ENCODE data around the gene SF3B4. TPM values are rescaled to one million over a fixed set of nuclear protein-coding genes. Genes with fewer than 3 reads are reported as not detected.

The SF3B4 gene
- polyA plus RNA-seq, 1 donor = 84.7 TPM

DNA sequence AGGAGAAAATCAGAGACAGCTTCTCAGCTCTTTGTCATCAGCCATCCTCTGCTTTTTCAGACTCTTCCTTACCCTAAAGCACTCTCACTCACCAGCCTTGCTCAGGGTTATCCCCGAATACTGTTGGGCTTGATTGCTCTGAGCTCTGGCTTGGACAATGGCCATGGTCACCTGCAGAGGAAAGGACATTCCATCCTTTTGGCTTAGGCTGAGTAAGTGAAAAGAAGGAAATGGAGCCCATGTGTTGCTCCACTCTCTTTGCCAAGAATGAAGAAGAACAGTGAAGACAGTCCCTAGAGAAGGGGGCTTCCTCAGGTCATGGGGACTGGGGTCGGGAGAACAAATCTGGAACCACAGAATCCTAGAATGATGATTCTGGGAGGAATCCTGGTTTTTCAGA, 6.8 kb upstream of the SF3B4 start:
- no peak for DNase-seq

DNA sequence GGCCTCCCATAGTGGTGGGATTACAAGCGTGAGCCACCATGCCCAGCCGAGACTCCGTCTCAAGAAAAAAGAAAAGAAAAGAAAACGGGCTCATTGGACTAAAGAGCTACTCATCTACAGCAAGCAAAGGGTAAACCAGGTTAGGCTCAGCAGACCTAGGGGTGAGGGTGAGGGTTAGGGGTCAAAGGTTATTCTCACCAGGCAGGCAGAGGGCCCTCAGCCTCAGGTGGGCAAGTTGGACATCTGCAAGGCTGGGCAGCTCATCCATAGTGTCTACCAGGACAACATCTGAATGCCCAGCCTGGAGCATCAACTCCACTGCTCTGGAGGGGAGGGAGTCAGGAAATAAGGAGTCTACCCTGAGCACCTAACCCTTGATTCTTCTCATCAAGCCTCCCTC, 5.6 kb upstream of the SF3B4 start:
- no peak for DNase-seq

DNA sequence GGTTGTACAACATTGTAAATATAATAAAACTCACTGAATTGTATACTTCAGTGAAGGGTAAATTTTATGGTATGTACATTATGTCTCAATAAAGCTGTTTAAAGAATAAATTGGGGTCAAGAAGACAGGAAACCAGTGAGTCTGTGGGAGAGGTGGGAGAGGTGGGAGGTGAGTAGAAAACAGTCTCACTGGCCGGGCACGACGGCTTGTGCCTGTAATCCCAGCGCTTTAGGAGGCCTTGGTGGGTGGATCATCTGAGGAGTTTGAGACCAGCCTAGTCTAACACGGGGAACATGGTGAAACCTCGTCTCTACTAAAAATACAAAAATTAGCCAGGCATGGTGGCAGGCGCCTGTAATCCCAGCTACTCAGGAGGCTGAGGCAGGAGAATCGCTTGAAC, 4.9 kb upstream of the SF3B4 start:
- no peak for DNase-seq

DNA sequence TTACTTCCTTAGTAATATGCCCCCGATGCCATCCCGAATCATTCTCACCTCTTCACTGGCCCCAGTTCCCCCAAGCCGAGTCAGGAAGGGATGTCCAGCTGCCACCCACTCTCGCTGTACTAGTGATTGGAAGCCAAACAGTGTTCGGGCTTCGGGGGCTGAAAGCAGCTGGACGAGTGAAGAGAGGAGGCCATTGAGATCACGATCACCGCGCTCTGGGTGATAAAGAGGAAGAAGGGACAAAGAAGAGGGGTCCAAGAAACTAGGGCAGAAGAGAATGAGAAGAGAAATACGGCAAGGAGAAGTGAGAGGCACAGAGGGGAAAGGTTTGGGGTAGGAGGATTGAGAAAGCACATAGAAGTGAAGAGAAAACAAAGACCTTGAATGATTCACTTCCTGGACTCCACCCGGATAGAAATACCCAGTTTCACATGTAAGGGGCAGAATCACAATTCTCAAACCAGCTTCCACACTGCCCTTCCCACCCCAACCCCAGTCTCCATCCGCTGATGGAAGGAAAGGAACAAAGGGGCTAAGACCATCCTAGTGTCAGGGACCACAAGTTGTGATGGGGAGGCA, 3.7 kb upstream of the SF3B4 start:
- no peak for DNase-seq

DNA sequence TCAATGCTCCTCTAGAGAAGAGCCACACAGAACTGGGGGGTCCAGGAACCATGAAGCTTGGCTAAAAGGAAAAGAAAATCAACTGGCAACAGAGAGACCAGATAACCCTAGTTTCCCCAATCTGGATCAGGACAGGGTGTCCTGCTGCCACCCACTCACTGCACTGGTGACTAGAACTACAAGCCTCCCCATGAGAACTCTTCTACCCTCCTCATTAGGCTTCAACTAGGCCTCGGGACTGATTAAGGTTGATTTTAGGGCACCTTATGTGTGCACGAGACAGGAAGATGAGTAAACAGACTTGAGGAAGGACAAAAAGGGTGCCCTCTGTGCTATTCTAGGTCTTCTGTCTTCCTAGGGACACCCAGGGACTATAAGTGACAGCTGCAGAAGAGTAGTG, 2.3 kb upstream of the SF3B4 start:
- DNase-seq = no peak

DNA sequence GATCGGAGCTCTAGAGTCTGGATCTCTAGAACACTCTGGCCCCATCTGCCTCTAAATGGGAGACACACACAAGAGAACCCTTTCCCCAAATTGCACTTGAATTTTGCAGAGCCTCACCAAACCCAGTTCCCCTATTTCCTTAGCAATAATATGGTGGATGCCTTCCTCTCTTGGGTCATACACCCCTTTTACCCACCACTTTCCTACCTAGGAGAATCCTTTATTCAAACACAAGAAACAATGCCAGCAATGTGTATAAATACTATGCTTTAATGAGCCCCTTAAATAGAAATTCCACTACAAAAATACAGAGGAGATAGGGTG, 760 bp upstream of the SF3B4 start:
- DNase-seq = no peak

DNA sequence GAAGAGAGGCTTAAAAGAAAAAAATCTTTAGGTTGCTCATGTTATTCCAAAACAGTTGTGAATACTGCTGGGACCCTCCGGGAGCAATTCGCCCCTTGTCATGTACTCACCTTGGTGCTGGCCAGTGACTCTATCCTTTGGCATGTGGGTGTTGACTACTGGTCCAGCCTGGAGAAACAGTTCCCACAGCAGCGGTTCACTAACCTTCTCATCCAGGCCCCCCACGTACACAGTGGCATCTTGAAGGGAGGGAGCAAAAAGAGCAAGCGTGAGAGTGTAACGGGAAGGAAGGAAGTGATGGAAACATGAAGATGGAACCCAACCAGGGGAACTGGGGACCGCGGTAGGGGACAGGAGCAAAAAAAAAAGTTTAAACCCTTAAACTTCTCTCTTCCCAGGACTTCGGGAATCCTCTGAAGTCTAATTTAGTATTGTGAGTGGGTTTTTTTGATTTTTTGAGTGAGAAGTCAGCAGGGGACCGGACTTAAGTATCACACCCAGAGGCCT, 494 bp downstream of the SF3B4 start:
- DNase-seq = no peak

DNA sequence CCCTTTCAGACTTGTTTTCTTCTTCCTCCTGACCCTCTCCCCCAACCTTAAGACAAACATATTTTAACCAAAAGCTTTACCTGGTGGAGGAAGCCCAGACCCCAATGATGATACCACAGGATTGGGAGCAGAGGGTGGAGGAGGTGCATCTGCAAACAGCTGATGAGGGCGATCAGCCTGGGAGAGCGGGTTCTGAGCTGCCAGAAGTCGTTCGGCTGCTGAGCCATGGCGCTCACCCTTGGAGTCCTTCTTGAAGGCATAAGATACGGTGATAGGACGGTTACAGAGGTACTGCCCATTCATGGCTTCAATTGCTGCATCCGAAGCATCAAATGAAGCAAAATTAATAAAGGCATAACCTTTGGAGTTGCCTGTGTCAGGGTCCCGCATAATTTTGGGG, 1.3 kb downstream of the SF3B4 start:
- no peak for DNase-seq

DNA sequence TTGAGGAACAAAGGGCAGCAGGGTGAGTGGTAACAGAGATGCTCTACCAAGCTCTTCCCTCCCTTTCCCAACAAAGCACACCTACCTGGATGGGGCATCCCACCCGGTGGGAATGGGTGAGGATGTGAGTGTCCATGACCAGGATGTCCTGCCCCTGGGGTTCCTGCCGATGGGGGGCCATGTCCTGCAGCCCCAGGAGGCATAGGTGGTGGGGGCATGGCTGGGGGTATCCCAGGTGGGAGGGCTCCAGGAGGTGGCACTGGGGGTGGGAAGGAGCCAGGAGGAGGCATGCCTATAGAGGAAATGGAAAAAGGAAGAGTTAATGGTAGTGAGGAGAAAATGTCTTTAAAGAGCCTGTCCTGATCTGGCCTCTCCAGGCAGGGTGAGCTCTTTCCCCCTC, 1.9 kb downstream of the SF3B4 start:
- no peak for DNase-seq

DNA sequence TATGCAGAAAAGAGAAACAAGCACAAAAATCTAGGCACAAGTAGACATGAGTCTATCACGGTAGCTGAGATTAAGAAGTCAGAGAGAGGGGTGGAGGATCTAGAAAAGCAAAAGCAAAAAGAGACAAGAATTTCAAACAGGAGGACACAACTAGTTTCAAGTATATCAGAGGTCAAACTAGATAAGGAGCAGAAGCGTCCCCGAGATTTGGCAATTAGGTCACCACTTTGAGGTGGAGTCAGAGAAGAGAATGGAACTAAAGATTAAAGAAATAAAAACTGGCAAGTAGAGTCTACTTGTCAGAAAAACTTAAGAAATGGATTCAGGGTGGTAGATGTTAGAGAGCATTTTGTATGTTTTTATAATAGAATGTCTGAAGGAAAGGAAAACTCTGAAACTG, 2.3 kb downstream of the SF3B4 start:
- no peak for DNase-seq

DNA sequence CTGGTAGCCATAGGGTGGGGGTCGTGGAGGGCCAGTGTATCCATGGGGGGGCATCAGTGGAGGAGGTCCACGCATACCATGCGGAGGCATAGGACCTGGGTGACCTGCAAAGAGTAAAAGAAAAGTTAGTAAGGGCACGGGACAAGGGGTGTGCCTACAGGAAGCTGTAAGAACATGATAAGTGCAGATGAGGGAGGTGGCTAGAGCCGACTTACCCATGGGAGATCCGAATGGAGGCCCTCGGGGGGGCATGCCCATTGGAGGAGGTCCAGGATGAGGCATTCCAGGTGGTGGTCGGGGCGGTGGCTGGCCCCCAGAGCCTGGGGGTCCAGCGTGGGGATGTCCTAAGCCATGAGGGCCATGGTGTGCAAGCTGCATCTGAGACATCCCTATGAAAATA, 4.0 kb downstream of the SF3B4 start:
- no peak for DNase-seq

DNA sequence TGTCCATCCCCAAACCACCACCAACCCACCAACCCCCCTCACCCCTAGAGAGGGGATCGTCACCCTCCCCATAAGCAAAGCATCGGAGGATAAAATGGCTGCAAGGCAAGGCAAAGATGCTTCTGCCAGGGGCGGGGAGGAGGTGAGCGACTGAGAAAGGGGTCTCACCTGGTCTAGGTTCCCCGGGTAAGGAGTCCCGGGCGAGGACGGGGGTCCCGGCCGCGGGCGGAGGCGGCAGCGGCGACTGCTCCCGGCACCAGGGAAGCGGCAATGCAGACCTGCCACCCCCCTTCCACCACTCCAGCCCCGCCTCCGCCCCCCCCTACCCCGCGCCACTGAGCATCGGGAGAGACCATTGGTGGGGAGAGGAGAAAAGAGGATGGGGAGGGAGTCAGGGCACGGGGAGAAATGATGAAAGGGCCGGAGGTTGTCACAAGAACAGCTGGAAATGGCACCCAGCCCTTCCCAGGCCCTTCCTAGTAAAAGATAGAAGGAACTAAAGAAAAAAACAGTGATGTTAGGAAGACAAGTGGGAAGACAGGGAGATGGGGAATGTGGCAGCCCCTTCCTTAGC, 9.9 kb downstream of the SF3B4 start, which contains the start of gene SV2A:
Gene SV2A (minus strand): TSS at position 274 of the 574 bp plus-strand sequence. CDS start 4,004 bp downstream, outside the sequence.
- peak; percentile 59 for DNase-seq

DNA sequence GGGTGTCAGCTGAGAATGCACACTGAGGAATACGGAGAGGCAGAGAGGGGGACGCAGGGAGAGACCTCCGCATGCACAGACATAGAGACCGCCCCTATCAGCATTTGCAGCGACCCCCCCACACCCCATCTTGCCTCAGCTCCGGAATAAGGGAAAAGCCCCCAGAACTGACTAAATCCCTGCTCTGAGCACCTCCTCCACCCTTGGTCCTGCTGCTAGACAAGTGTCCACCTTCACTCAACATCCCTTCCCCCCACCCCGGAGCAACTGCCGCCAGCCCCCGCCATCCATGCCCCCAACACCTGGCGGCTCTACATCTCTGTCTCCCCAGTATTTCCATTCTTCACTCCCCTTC, 10.7 kb downstream of the SF3B4 start:
- DNase-seq = no peak

DNA sequence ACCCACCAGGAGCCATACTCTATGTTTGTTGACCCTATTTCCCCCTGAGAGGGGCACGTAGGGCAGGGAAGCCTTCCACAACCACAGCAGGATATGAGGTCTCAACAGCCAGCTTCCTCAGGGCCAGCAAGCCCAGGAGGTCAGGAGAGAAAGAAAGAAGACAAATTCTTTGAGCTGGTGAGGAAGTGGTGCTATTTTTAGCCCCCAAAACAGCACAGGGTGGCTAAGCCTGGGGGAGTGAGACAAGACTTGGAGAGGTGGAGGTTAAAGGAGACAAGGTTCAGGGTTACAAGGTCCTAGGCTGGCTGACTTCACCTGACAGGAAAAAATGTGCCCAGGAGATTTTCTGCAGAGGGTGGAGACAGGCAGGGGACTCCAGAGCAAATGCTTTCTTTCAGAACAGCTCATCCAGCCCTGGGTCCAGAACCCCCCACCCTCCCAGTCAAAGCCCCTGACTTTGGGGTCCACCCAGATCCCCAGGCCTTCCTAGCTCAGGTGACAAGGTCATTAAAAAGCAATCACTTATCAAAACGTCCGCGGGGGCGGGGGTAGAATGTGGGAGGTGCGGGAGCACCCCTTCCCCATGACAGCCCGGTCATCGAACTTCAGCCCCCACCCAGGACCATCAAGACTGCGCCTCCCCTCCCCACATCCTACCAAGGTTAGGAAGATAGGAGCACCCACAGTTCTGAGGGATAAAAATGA, 11.3 kb downstream of the SF3B4 start:
- no peak for DNase-seq

DNA sequence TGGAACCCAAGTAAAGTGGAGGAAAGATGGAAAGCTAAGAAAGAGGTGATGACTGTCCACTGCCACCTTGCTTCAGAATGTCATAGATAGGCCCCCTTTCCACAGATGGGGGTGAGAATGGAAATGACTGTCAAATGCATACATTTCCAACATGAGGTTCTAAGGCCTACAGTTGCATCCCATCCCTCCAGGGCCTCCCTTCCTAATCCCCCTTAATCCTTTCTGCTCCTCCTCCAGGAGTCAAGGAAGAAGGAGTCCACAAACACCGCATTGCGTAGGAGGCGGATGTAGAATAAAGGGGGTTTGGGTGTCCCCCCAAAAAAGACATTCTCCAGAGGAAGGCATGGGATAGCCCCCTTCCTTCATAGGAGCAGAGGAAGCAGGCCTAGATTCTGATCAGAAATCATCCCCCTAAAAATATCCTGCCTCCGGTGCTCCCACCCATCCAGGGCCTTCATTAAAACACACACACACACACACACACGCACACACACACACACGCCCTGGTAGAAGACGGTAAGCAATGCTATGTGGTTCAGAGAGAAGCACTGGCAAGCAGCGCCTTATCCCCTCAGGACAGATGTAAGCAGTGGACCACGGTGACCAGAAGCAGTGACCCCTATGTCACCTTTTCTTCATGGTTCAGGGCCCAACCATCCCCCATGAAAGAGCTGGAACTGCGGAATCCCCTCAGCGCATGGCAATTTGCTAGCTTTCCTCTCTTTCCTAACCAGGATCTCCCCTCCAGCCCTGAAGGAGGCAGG, 12.0 kb downstream of the SF3B4 start:
- no peak for DNase-seq

DNA sequence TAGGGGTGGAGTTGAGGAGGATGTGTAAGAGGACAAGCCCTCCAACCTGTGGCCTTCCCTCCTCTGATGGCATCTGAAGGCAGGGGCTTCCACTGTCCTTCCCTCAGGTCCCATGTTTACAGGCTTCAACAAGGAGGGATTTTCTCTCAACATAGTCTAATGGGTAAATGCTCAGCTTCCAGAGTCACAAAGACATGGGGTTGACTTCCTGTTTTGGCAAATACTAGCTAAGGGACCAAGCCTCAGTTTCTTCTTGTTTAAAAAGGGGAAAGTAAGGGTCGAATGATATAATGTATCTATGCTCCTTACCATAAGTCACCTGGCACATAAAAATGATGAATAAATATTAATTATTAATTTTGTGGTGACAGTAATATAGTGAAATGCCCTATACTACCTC, 13.1 kb downstream of the SF3B4 start:
- DNase-seq = no peak

DNA sequence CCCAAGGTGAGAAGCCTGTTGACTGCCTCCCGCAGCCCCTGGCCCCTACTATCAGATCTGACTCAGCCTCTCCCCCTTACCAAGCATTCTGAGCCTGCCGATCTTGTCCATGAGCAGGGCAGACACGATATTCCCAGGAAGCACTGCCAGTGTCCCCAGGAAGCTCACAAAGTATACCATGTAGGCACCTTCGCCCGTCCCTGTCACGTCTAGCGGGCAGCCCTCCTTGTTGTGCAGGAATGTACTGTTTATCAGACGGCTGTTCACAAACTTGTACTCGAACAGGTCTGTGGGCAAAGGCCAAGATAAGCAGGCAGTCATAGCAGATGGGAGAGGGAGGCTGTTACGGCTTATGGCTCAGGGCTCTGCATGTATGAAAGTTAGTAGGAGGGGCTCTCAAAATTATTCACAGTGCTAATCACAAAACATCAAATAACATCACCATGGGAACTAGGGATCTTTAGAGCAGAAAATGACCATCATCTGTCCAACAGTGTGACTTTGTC, 21.0 kb downstream of the SF3B4 start:
- DNase-seq = no peak

DNA sequence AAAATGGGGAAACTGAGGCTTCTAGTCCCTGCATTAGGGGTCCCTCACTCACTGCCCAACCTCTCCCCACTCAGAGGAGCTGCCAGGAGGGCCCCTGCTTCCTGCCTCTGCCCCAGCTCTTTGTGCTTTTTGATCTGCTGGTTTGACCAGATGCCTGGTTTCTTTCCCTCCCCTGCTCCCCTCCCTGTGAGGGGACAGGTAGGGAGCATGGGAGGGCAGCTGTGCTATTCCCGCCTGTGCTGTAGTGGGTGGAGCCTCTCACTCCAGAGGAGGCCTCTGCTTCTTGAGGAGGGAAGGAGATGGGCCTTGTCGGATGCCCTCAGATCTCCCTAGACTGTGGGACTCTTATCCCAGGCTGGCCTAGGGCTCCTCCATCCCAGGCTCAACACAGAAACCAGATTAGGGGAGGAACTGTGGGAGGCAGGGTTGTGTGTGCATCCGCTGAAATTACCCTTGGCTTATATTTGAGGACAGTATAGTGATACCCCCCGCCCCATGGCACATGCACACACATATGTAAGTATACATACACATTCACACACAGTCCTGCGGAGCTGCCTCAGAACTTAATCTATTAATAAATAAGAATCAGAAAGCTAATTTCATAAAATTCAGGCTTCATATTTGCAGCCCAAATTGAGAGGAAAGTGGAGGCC, 23.6 kb downstream of the SF3B4 start:
- no peak for DNase-seq

DNA sequence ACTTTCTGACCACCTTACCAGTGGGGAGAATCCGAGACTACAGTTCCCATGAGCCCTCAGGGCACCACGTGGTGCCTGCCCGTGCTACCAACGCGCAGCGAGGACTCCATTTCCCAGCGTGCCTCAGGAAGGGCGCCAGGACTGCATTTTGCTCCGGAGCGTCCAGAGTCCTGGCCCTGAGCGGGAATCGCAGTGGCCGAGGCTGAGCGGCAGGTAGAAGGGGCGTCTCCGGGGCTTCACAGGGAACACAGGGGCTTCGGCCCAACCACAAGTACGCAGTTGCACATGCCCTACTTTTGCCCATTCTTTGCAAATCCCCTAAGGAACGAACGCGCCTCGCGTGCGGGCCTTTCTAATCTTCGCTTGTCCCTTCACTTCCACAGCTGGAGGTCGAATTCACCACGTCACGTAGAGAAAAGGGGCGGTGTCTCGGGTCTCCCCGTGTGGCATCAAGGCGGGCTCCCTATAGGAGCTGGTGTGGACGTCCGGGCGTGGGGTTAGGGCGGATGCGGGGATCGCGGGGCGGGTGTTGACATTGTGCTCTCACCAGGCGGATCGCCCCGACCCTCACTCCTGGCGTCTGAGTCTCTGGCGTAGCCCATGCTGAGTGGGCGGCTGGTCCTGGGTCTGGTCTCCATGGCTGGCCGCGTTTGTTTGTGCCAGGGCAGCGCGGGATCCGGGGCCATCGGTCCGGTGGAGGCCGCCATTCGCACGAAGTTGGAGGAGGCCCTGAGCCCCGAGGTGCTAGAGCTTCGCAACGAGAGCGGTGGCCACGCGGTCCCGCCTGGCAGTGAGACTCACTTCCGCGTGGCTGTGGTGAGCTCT, 27.9 kb downstream of the SF3B4 start, which contains the start of gene BOLA1:
Gene BOLA1 (plus strand): TSS at position 109 of the 825 bp plus-strand sequence. CDS start 492 bp downstream, at position 601.
- DNase-seq = peak; percentile 92

DNA sequence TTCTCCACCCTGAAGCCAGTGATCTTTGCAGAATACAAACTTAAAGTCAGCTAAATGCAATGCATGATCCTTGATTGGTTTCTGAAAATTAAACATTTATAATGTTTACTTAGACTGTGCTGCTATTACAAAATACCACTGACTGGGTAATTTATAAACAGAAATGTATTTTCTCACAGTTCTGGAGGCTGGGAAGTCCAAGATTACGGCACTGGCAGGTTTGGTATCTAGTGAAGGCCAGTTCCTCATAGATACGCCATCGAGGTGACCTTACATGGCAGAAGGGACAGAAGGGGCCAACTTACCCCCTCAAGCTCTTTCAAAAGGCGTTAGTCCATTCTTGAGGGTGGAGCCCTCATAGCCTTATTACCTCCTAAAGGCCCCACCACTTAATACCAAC, 31.0 kb downstream of the SF3B4 start:
- no peak for DNase-seq

DNA sequence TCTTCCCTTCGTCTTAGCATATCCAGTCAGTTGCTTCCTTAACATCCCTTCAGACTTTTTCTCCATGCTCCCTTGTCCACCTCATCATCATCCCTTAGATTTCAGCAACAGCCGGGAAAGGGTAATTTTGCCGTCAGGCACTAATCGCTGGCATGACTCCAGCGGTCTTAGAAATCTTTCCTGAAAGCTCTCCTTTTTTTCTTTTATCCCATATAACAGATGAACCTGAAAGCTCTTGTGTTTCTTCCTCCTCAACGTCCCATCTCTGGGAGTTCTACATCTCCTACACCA, 38.7 kb downstream of the SF3B4 start:
- DNase-seq = no peak

Measured in left kidney (tissue), 2 donors.